NCI-H2196 (cell line): Measurements from ENCODE around the gene TEX53.

ENCODE experiments used
- DNase-seq: peaks from one replicate; lab custom pipeline; 2025; ENCODE audit not compliant: unreplicated experiment; lab: John Stamatoyannopoulos, UW

Gene TEX53

GRCh38 chr9:114607671-114608524 is 49.7 kb downstream of the TEX53 start:
- DNase-seq, result no peak

- DNase-seq, result no peak
Observed at GRCh38 chr9:114606597-114607207, 50.9 kb downstream of the TEX53 start.
